ENCODE results near the gene ANKDD1B. TPM values are rescaled to one million over a fixed set of nuclear protein-coding genes. Genes with fewer than 3 reads are reported as not detected.
"Not testable (repeated sequence)": the region's sequence is repeated elsewhere in the genome, so short reads cannot be mapped to it uniquely, and the experiment has no call there.

ANKDD1B gene
- total RNA-seq, result 2.8 and 3.3 TPM in 2 replicates

DNA sequence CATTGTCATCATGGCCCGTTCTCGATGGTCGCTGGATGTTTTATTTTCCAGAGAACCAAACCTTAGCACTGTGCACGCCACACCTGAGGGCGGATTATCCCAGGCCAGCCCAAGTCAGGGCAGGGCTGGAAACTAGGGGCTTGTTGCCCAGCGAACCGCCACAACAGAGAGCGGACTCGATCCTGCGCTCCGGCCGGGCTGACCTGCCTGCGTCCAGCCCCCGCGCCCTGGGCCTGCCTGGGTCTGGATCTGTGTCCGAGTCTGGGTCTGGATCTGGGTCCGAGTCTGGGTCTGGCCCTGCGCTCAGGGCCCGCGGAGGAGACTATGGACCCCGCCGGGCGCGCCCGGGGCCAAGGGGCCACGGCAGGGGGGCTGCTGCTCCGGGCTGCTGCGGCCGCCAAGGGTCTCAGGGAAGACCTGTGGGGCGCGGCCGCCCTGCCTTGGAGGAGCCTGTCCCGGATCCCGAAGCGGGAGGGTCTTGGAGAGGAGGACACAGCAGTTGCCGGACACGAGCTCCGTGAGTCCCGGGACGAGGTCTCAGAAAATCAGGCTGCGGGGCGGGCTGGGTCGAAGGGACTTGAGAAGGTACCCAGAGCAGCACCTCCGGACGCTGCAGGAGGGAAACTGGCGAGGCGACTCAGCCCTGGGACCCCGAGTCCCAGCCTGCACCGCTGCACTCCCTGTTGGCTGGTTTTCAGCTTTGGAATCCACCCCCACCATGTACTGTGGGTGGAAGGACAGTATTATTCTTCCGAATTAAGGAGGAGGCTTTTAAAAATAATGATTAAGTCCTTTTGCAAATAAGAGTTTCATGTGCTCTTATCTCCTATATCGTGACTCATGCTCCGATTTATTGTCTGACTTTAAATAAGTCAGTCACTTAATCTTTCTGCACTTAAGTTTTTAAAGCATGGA is at the start of gene ANKDD1B:
Gene ANKDD1B, plus strand, starts transcription at position 143 of the 915 bp plus-strand sequence. Its CDS starts 182 bp downstream, at position 325.
- peak; percentile 48 for DNase-seq (ENCODE audit: low read depth)

DNA sequence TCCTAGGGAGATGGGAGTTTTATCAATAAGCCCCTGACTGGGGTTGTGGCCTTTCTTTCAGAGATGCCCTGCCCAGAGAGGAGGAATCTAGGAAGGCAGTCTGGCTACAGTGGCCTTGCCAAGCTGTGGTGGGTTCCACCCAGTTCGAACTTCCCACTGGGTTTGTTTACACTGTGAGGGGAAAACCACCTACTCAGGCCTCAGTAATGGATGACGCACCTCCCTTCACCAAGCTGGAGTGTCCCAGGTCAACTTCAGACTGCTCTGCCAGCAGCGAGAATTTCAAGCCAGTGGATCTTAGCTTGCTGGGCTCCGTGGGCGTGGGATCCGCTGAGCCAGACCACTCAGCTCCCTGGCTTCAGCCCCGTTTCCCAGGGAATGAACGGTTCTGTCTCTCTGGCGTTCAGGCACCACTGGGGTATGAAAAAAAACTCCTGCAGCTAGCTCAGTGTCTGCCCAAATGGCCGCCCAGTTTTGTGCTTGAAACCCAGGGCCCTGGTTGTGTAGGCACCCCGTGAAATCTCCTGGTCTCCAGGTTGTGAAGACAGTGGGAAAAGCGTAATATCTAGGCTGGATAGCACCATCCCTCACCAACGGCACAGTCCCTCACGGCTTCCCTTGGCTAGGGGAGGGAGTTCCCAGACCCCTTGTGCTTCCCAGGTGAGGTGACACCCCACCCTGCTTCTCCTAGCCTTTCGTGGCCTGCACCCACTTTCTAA is 45.1 kb upstream of the ANKDD1B start:
- DNase-seq (ENCODE audit: low read depth), result peak; percentile 80

DNA sequence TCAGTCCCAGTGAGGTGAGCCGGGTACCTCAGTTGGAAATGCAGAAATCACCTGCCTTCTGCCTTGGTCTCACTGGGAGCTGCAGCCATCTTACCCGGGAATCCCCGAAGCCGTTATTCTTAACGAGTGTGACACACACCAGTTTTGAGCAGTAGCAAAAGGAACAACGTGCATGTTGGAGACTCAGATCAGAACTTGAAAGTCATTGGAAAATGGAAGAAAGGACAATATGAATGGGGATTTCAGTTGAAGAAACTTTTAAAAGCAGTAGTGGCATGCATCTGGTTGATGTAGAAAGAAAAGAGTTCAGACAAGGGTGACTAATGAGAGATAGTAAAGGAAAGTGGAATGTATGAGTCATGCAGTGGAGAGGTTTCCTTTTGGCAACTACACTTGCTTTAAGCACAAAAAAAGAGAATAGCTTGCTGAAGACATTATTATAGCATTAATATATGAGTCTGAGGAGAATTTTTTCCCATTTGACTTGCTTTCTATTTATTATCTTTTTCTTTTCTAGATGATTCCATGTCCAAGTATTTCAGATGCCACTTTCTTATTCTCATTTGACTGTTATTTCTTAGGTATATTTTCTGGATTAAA is 44.4 kb upstream of the ANKDD1B start:
- peak; percentile 96 for DNase-seq (ENCODE audit: low read depth)

GRCh38 chr5:75567710-75568109 is 43.5 kb upstream of the ANKDD1B start:
- DNase-seq (ENCODE audit: low read depth), result peak; percentile 61

DNA sequence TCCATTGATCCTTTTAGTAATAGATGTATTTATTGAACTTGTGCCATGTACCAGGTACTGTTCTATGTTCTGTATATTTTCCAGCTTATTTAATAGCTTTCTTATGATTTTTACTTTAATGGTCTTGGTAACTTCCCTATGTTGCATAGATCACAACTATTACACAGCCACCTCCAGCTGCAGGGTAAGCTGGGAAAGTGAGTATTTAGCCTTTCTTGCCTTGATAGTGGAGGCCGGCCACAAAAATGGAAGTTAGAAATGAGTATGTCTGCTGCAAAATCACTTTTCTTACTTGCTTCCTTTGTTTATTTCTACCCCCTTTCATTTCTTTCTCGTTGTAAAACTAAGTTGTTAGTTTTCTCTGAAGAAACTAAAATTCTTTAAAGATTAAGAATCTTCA is 43.1 kb upstream of the ANKDD1B start:
- no peak for DNase-seq (ENCODE audit: low read depth)

GRCh38 chr5:75571547-75571946 is 39.7 kb upstream of the ANKDD1B start:
- no peak for DNase-seq (ENCODE audit: low read depth)

GRCh38 chr5:75574791-75575190 is 36.5 kb upstream of the ANKDD1B start:
- no peak for DNase-seq (ENCODE audit: low read depth)

- DNase-seq (ENCODE audit: low read depth), result not testable (repeated sequence)
Measured at GRCh38 chr5:75578280-75578679, 33.0 kb upstream of the ANKDD1B start.

- DNase-seq (ENCODE audit: low read depth), result no peak
Measured at GRCh38 chr5:75584641-75585040, 26.6 kb upstream of the ANKDD1B start.

DNA sequence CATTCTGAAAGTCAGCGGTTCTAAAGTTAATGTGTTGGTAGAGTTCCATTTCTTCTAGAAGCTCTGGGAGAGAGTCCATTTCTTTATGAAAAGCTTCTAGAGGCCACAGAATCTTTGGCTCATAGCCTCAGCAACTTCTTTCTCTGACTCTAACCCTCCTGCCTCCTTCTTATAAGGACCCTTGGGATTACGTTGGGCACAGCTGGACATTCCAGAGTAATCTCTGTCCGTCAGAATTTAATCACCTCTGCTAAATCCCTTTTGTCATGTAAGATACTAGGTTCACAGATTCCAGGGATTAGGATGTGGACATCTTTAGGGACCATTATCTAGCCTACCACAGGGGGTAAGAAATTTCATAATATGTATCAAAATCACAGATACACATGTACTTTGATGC is 22.6 kb upstream of the ANKDD1B start:
- no peak for DNase-seq (ENCODE audit: low read depth)

DNA sequence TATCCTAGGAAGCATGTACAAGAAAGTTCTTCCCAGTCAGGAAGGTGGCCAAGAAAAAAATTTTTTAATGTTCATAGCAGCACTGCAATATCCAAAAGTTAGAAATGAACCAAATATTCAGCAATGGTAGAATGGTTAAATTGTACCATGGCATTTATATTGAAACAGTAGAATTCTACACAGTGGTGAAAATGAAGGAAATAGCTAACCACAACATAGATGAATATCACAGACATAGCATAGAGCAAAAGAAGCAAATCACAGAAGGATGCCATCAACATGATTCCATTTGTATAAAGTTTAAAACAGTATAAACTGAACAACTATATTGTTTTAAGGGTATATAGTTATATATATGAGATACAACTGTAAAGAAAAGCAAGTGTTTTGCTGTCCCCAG is 10.7 kb upstream of the ANKDD1B start:
- no peak for DNase-seq (ENCODE audit: low read depth)

DNA sequence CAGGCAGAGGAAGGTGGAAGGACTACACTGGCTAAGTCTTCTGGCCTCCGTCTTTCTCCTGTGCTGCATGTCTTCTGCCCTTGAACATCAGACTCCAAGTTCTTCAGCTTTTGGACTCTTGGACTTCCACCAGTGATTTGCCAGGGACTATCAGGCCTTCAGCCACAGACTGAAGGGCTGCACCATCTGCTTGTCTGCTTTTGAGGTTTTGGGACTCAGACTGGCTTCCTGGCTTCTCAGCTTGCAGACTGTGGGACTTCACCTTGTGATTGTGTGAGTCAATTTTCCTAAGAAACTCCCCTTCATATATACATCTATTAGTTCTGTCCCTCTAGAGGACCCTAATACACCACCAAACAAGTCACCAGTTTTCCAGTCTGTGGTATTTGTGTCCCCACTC is 9.7 kb upstream of the ANKDD1B start:
- no peak for DNase-seq (ENCODE audit: low read depth)

- DNase-seq (ENCODE audit: low read depth), result peak; percentile 79
Measured at GRCh38 chr5:75601996-75602395, 9.3 kb upstream of the ANKDD1B start.

DNA sequence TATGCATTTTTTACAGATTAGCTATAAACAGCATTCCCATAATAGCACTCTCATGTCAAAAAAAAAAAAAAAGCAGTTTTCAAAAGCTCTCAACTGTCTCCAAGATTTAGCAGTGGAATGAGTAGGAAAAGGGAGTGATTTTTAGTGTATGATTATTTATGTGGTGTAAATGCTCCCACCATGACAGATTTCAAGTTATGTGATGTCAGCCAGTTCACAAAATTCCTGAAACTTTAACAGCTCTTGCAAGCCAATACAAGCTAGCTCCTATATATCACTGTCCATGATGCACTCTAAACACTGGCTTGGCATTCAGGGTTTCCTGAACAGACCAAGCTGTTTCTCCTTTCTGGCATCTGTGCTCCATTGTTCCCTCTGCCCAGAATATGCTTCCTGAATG is 7.9 kb upstream of the ANKDD1B start:
- no peak for DNase-seq (ENCODE audit: low read depth)

DNA sequence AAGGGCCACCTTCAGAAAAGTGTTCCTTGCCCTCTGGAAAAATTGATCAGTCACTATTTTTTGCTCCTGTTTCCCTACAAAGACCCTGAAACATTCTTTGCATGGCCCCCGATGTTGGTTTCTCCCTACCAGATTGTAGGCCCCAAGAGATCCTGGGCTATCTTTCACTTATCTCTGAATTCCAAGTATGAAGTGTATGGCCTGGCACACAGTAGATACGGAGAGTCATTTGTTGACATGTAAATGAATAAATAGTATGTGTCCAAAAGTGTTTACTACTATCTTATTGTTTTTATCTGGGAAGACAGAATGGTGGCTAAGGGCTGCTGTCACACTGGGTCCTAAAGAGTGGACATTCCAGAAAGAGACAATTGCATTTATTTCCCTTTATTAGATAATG is 7.4 kb upstream of the ANKDD1B start:
- no peak for DNase-seq (ENCODE audit: low read depth)

DNA sequence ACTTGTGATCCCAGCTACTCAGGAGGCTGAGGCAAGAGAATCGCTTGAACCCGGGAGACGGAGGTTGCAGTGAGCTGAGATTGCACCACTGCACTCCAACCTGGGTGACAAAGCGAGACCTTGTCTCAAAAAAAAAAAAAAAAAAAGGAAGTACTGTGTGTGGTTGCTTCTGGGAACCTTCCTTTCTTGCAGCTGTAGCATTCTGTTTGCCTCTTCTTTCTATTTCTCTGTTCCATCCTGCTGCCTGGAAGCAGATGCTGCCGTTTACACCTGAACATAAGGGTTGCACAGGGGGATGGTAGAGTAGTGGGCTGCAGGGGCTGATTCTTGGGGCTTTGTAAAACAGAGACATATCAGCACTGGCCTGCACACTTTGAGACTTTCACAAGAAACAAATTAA is 3.9 kb upstream of the ANKDD1B start:
- DNase-seq (ENCODE audit: low read depth), result not testable (repeated sequence)

DNA sequence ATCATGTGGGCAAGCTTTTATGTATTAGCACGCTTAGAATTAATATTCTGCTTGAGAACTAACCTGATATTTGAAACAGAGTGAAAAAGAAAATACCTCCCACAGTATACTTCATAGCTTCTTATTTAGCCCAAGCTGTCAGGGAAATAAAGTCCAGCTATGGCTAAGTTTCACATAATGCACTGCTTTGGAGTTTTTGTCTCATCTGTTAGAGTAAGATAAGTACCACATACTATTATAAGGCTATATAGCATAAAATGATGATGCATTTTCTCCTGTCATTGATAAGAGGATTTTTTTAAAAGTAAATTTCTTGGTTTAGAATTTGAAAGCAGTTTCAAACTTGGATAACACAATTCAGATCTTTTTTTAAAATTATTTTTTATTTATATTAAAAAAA is 2.4 kb upstream of the ANKDD1B start:
- no peak for DNase-seq (ENCODE audit: low read depth)

DNA sequence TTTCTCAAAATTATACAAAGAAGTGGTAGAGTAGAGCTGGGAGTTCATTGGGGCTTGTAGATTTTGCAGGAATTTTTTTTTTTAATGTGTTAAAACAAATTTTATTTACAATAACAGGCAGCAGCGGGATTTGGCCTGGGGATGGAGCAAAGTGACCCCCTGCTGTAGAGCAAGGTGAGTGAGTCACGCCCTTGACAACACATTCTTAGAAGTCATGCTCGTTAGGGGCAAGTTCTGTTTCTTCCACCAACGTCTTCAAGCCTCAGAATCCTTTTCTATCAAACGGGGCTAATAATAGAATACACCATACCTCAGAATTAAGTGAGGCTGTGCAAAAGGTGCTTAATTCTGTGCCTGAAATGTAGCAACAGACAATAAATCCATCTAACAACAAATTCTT is 1.1 kb upstream of the ANKDD1B start:
- peak; percentile 28 for DNase-seq (ENCODE audit: low read depth)

DNA sequence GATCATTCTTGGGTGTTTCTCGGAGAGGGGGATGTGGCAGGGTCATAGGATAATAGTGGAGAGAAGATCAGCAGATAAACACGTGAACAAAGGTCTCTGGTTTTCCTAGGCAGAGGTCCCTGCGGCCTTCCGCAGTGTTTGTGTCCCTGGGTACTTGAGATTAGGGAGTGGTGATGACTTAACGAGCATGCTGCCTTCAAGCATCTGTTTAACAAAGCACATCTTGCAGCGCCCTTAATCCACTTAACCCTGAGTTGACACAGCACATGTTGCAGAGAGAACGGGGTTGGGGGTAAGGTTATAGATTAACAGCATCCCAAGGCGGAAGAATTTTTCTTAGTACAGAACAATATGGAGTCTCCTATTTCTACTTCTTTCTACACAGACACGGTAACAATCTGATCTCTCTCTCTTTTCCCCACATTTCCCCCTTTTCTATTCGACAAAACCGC is 368 bp upstream of the ANKDD1B start:
- DNase-seq (ENCODE audit: low read depth), result peak; percentile 64

- no peak for DNase-seq (ENCODE audit: low read depth)
Measured at GRCh38 chr5:75612226-75612569, 945 bp downstream of the ANKDD1B start.

- no peak for DNase-seq (ENCODE audit: low read depth)
Measured at GRCh38 chr5:75612901-75613300, 1.6 kb downstream of the ANKDD1B start.

DNA sequence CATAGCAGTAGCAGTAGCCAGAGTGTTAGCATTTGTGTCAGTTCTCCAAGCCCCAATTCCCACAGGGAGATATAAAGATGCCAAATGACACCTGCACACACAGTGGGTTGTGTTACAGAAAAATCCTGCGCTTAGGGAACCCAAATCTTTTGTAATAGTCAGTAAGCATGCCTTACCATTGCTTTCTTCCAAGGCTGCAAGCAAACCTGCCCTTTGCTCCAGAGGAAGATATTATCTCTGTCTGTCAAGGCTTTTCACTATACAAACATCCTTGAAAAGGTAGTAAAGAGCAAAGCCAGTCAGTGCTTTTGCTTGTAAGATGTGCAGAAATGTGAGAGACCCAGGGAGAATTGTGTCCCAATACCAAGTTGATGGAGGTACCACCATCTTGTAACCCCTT is 2.9 kb downstream of the ANKDD1B start:
- no peak for DNase-seq (ENCODE audit: low read depth)
